ENCODE results near the gene CLIC4. TPM values are rescaled to one million over a fixed set of nuclear protein-coding genes. Genes with fewer than 3 reads are reported as not detected.
A peak's percentile ranks its signal among the peaks of the same experiment; 100 is the strongest.
"Not testable (repeated sequence)": the region's sequence is repeated elsewhere in the genome, so short reads cannot be mapped to it uniquely, and the experiment has no call there.

The CLIC4 gene
- total and polyA plus RNA-seq, 3 experiments from 2014 or later = 0.18 to 13.2 (median 12.8) TPM

DNA sequence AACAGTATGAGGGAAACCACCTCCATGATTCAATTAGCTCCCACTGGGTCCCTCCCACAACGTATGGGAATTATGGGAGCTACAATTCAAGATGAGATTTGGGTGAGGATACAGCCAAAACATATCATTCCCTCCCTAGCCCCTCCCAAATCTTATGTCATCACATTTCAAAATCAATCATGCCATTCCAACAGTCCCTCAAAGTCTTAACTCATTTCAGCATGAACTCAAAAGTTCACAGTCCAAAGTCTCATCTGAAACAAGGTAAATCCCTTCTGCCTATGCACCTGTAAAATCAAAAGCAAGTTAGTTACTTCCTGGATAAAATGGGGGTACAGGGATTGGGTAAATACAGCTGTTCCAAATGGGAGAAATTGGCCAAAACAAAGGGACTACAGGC lies 146.1 kb downstream of the CLIC4 start:
- H3K36me3 ChIP-seq (ENCODE audit: insufficient read depth, low read length); H3K4me1 ChIP-seq (ENCODE audit: insufficient read depth, low read length); H3K27ac ChIP-seq (ENCODE audit: low read depth, low read length); H3K4me1 Mint-ChIP-seq; H3K4me3 ChIP-seq (ENCODE audit: low read length); H3K9me3 ChIP-seq (ENCODE audit: low read length); POLR2A ChIA-PET; H3K27me3 Mint-ChIP-seq; H3K27me3 ChIP-seq (ENCODE audit: insufficient read depth, low read length, poor library complexity, severe bottlenecking); H3K27ac Mint-ChIP-seq; DNase-seq; H3K4me3 Mint-ChIP-seq: not testable (repeated sequence)
- Mint-ChIP-seq H3K9me3 (peaks cover 6 to 17% (median 8%) of the 10 kb centered on the region in 5 donors), H3K36me3 (peaks cover 7 to 28% (median 8%) of the 10 kb centered on the region in 3 donors)
- CTCF ChIA-PET = interaction anchor here (1.2 kb wide), 1 partner anchor 208 kb away, joined by 3 read pairs; no protein-coding TSS in a partner anchor

DNA sequence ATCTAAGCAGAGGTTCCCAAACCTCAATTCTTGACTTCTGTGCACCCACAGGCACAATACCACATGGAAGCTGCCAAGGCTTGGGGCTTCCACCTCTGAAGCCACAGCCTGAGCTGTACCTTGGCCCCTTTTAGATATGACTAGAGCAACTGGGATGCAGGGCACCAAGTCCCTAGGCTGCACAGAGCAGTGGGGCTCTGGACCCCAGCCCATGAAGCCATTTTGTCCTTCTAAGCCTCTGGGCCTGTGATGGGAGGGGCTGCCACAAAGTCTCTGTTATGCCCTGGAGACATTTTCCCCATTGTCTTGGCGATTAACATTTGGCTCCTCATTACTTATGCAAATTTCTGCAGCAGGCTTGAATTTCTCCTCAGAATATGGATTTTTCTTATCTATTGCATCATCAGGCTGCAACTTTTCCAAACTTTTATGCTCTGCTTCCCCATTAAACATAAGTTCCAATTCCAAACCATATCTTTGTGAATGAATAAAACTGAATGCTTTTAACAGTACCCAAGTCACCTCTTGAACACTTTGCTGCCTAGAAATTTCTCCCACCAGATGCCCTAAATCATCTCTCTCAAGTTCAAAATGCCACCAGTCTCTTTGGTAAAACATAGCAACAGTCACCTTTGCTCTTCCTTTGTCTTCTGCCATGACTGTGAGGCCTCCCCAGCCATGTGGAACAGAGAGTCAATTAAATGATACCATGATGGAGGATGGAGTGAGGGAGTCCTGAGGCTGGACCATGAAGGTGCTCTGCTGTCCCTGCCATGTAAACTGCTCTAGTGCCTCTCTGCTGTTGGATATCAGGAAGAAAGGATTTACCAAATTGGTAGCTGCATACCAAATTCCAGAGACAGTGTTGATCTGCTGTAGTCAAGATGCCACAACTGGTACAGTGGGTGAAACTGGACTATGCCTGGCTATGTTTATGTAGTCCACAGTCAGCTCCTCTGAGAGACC lies 147.2 kb downstream of the CLIC4 start:
- CTCF ChIA-PET = interaction anchor here (1.2 kb wide), 1 partner anchor 207 kb away, joined by 3 read pairs; no protein-coding TSS in a partner anchor
- Mint-ChIP-seq H3K4me3 (peak overlapping the region in 1 of 7 donors; percentile 6), H3K9me3 (peaks cover 6 to 15% (median 8%) of the 10 kb centered on the region in 5 donors), H3K27ac (peak overlapping the region in 1 of 8 donors; percentile 48), H3K27me3 (peaks cover 0 to 3% of the 10 kb centered on the region in 2 donors), H3K36me3 (peaks cover 7 to 28% (median 8%) of the 10 kb centered on the region in 3 donors), H3K4me1 (peaks cover 9 to 13% (median 12%) of the 10 kb centered on the region in 3 donors)
- Histone ChIP-seq H3K27ac (ENCODE audit: low read depth, low read length) (no peak overlapping the region), H3K4me1 (ENCODE audit: insufficient read depth, low read length) (no peaks in the 10 kb centered on the region), H3K9me3 (ENCODE audit: low read length) (no peaks in the 10 kb centered on the region), H3K4me3 (ENCODE audit: low read length) (no peak overlapping the region), H3K36me3 (ENCODE audit: insufficient read depth, low read length) (no peaks in the 10 kb centered on the region), H3K27me3 (ENCODE audit: insufficient read depth, low read length, poor library complexity, severe bottlenecking) (no peaks in the 10 kb centered on the region)
- DNase-seq = no peak
- POLR2A ChIA-PET = no interaction called here

DNA sequence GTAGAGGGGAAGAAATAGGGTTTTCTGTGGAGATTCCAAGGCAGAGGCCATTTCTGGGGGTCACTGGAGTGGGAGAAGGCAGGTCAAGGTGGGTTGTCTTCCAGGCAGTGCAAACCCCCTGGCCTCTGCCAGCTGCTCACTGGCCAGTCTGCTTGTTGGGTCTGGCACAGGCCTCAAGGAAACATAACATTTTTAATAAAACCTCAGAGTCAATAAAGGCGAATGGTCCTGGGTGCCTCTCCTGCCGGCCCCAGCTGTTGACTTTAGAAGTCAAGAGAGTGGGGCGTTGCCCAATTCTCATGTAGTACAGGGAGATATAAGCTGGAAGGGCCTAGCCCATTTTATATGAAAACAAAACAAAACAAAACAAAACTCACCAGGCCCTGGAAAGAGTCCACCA lies 148.2 kb downstream of the CLIC4 start:
- H3K4me1 Mint-ChIP-seq = peaks cover 17 to 22% (median 19%) of the 10 kb centered on the region in 3 donors
- Histone ChIP-seq H3K9me3 (ENCODE audit: low read length) (no peaks in the 10 kb centered on the region), H3K4me3 (ENCODE audit: low read length) (no peak overlapping the region), H3K27me3 (ENCODE audit: insufficient read depth, low read length, poor library complexity, severe bottlenecking) (no peaks in the 10 kb centered on the region), H3K27ac (ENCODE audit: low read depth, low read length) (no peak overlapping the region), H3K36me3 (ENCODE audit: insufficient read depth, low read length) (no peaks in the 10 kb centered on the region), H3K4me1 (ENCODE audit: insufficient read depth, low read length) (peaks cover 9% of the 10 kb centered on the region)
- no peak for DNase-seq
- H3K36me3 Mint-ChIP-seq = peaks cover 7 to 28% (median 8%) of the 10 kb centered on the region in 3 donors
- H3K27me3 Mint-ChIP-seq = peaks cover 0 to 3% of the 10 kb centered on the region in 2 donors
- peaks cover 6 to 15% (median 8%) of the 10 kb centered on the region in 5 donors for H3K9me3 Mint-ChIP-seq
- H3K27ac Mint-ChIP-seq = peak overlapping the region in 2 of 8 donors; percentile 35 to 67
- no peak overlapping the region for H3K4me3 Mint-ChIP-seq
- POLR2A ChIA-PET = no interaction called here
- CTCF ChIA-PET = no interaction called here

Other genes with a start within 250 kb of the CLIC4 start
- 10 to 100 TPM; 62.6 to 64.0 TPM for gene RCAN3, start 242.6 kb upstream of the CLIC4 start, total RNA-seq
- 66.7 TPM for gene RCAN3, start 242.6 kb upstream of the CLIC4 start, polyA plus RNA-seq
- gene NCMAP, start 189.4 kb upstream of the CLIC4 start, total RNA-seq = under 1 TPM in 1 of 2 experiments, not detected in 1; 0.04 TPM
- gene NCMAP, start 189.4 kb upstream of the CLIC4 start, polyA plus RNA-seq = not detected
- gene SRRM1, start 102.1 kb upstream of the CLIC4 start, total RNA-seq = 100 to 1,000 TPM; 226 to 244 TPM
- gene SRRM1, start 102.1 kb upstream of the CLIC4 start, polyA plus RNA-seq = 239 TPM
- gene RUNX3, start 184.8 kb downstream of the CLIC4 start, total RNA-seq = 100 to 1,000 TPM; 218 to 241 TPM
- 107 TPM for gene RUNX3, start 184.8 kb downstream of the CLIC4 start, polyA plus RNA-seq

Data from CD8-positive, alpha-beta memory T cell (primary cell).